Measurements from ENCODE around the gene ASNS.
"Not testable (repeated sequence)": the region's sequence is repeated elsewhere in the genome, so short reads cannot be mapped to it uniquely, and the experiment has no call there.

Gene ASNS

GRCh38 chr7:97872025-97872669 lies at the start of gene ASNS:
TSS of gene ASNS (minus strand) at chr7:97872408. CDS start at chr7:97869156, 3,252 bp downstream.
- TF ChIP-seq EZH2phosphoT487 (IDR thresholded peaks at IDR 0.05; ENCODE audit: borderline replicate concordance) = no peak
- no peak for TF ChIP-seq CTCF (conservative IDR thresholded peaks at IDR 0.05; ENCODE audit: low read length)
- H3K9me2 ChIP-seq (replicated peaks; ENCODE audit: low read depth, low read length) = no peaks in the 10 kb centered on the region
- no peaks in the 10 kb centered on the region for H3K79me2 ChIP-seq (ENCODE audit: insufficient read depth, low read length)
- H2AFZ ChIP-seq (ENCODE audit: low read length) = no peak within 1 kb of the TSS
- H3K4me1 ChIP-seq (ENCODE audit: insufficient read depth, low read length, poor library complexity, severe bottlenecking) = no peaks in the 10 kb centered on the region
- H3F3A ChIP-seq (ENCODE audit: low read depth) = no peaks in the 10 kb centered on the region
- H3K4me2 ChIP-seq (ENCODE audit: low read depth, low read length, poor library complexity, severe bottlenecking) = no peak within 1 kb of the TSS
- H4K20me1 ChIP-seq (ENCODE audit: insufficient read depth, low read length, poor library complexity, severe bottlenecking) = no peaks in the 10 kb centered on the region
- no peaks in the 10 kb centered on the region for H3K27me3 ChIP-seq (ENCODE audit: insufficient read depth, low read length, poor library complexity, severe bottlenecking)
- no peak within 1 kb of the TSS for H3K4me3 ChIP-seq (ENCODE audit: low read length, poor library complexity, severe bottlenecking)
- no peak within 1 kb of the TSS for H3K9ac ChIP-seq (ENCODE audit: low read depth, low read length, poor library complexity, severe bottlenecking)
- H3K9me3 ChIP-seq (ENCODE audit: insufficient read depth, low read depth, low read length) = no peaks in the 10 kb centered on the region
- no peaks in the 10 kb centered on the region for H3K36me3 ChIP-seq (ENCODE audit: insufficient read depth, low read length)

- not testable (repeated sequence) for H3K27me3 ChIP-seq (ENCODE audit: insufficient read depth, low read length, poor library complexity, severe bottlenecking); H3K79me2 ChIP-seq (ENCODE audit: insufficient read depth, low read length); H3K4me2 ChIP-seq (ENCODE audit: low read depth, low read length, poor library complexity, severe bottlenecking); H3K9me3 ChIP-seq (ENCODE audit: insufficient read depth, low read depth, low read length); H3K9ac ChIP-seq (ENCODE audit: low read depth, low read length, poor library complexity, severe bottlenecking); H3K4me3 ChIP-seq (ENCODE audit: low read length, poor library complexity, severe bottlenecking); H4K20me1 ChIP-seq (ENCODE audit: insufficient read depth, low read length, poor library complexity, severe bottlenecking); H2AFZ ChIP-seq (ENCODE audit: low read length); H3F3A ChIP-seq (ENCODE audit: low read depth); H3K4me1 ChIP-seq (ENCODE audit: insufficient read depth, low read length, poor library complexity, severe bottlenecking); H3K36me3 ChIP-seq (ENCODE audit: insufficient read depth, low read length); H3K9me2 ChIP-seq (replicated peaks; ENCODE audit: low read depth, low read length)
Measured at GRCh38 chr7:97921254-97921653, 49.0 kb upstream of the ASNS start.

GRCh38 chr7:97915267-97915666 lies 43.1 kb upstream of the ASNS start:
- H4K20me1 ChIP-seq (ENCODE audit: insufficient read depth, low read length, poor library complexity, severe bottlenecking); H3K4me3 ChIP-seq (ENCODE audit: low read length, poor library complexity, severe bottlenecking); H3K9me3 ChIP-seq (ENCODE audit: insufficient read depth, low read depth, low read length); H3K36me3 ChIP-seq (ENCODE audit: insufficient read depth, low read length); H2AFZ ChIP-seq (ENCODE audit: low read length); H3F3A ChIP-seq (ENCODE audit: low read depth); H3K79me2 ChIP-seq (ENCODE audit: insufficient read depth, low read length); H3K27me3 ChIP-seq (ENCODE audit: insufficient read depth, low read length, poor library complexity, severe bottlenecking); H3K4me1 ChIP-seq (ENCODE audit: insufficient read depth, low read length, poor library complexity, severe bottlenecking); H3K4me2 ChIP-seq (ENCODE audit: low read depth, low read length, poor library complexity, severe bottlenecking); H3K9me2 ChIP-seq (replicated peaks; ENCODE audit: low read depth, low read length); H3K9ac ChIP-seq (ENCODE audit: low read depth, low read length, poor library complexity, severe bottlenecking): not testable (repeated sequence)

GRCh38 chr7:97912294-97912693 lies 40.1 kb upstream of the ASNS start:
- not testable (repeated sequence) for H3F3A ChIP-seq (ENCODE audit: low read depth); H2AFZ ChIP-seq (ENCODE audit: low read length); H3K9me3 ChIP-seq (ENCODE audit: insufficient read depth, low read depth, low read length); H3K4me3 ChIP-seq (ENCODE audit: low read length, poor library complexity, severe bottlenecking); H3K27me3 ChIP-seq (ENCODE audit: insufficient read depth, low read length, poor library complexity, severe bottlenecking); H3K4me2 ChIP-seq (ENCODE audit: low read depth, low read length, poor library complexity, severe bottlenecking); H3K9ac ChIP-seq (ENCODE audit: low read depth, low read length, poor library complexity, severe bottlenecking); H4K20me1 ChIP-seq (ENCODE audit: insufficient read depth, low read length, poor library complexity, severe bottlenecking); H3K9me2 ChIP-seq (replicated peaks; ENCODE audit: low read depth, low read length); H3K36me3 ChIP-seq (ENCODE audit: insufficient read depth, low read length); H3K4me1 ChIP-seq (ENCODE audit: insufficient read depth, low read length, poor library complexity, severe bottlenecking); H3K79me2 ChIP-seq (ENCODE audit: insufficient read depth, low read length)

- H3F3A ChIP-seq (ENCODE audit: low read depth); H4K20me1 ChIP-seq (ENCODE audit: insufficient read depth, low read length, poor library complexity, severe bottlenecking); H3K9me3 ChIP-seq (ENCODE audit: insufficient read depth, low read depth, low read length); H3K27me3 ChIP-seq (ENCODE audit: insufficient read depth, low read length, poor library complexity, severe bottlenecking); H2AFZ ChIP-seq (ENCODE audit: low read length); H3K4me2 ChIP-seq (ENCODE audit: low read depth, low read length, poor library complexity, severe bottlenecking); H3K4me1 ChIP-seq (ENCODE audit: insufficient read depth, low read length, poor library complexity, severe bottlenecking); H3K9me2 ChIP-seq (replicated peaks; ENCODE audit: low read depth, low read length); H3K36me3 ChIP-seq (ENCODE audit: insufficient read depth, low read length); H3K79me2 ChIP-seq (ENCODE audit: insufficient read depth, low read length); H3K4me3 ChIP-seq (ENCODE audit: low read length, poor library complexity, severe bottlenecking); H3K9ac ChIP-seq (ENCODE audit: low read depth, low read length, poor library complexity, severe bottlenecking): not testable (repeated sequence)
Measured at GRCh38 chr7:97896893-97897292, 24.7 kb upstream of the ASNS start.

- not testable (repeated sequence) for H3F3A ChIP-seq (ENCODE audit: low read depth); H3K9me2 ChIP-seq (replicated peaks; ENCODE audit: low read depth, low read length); H3K4me3 ChIP-seq (ENCODE audit: low read length, poor library complexity, severe bottlenecking); H3K9me3 ChIP-seq (ENCODE audit: insufficient read depth, low read depth, low read length); H4K20me1 ChIP-seq (ENCODE audit: insufficient read depth, low read length, poor library complexity, severe bottlenecking); H3K4me2 ChIP-seq (ENCODE audit: low read depth, low read length, poor library complexity, severe bottlenecking); H3K36me3 ChIP-seq (ENCODE audit: insufficient read depth, low read length); H3K4me1 ChIP-seq (ENCODE audit: insufficient read depth, low read length, poor library complexity, severe bottlenecking); H2AFZ ChIP-seq (ENCODE audit: low read length); H3K27me3 ChIP-seq (ENCODE audit: insufficient read depth, low read length, poor library complexity, severe bottlenecking); H3K9ac ChIP-seq (ENCODE audit: low read depth, low read length, poor library complexity, severe bottlenecking); H3K79me2 ChIP-seq (ENCODE audit: insufficient read depth, low read length)
Measured at GRCh38 chr7:97891721-97892120, 19.5 kb upstream of the ASNS start.

- H3K4me3 ChIP-seq (ENCODE audit: low read length, poor library complexity, severe bottlenecking); H2AFZ ChIP-seq (ENCODE audit: low read length); H3K4me2 ChIP-seq (ENCODE audit: low read depth, low read length, poor library complexity, severe bottlenecking); H3K79me2 ChIP-seq (ENCODE audit: insufficient read depth, low read length); H3K36me3 ChIP-seq (ENCODE audit: insufficient read depth, low read length); H3K9me3 ChIP-seq (ENCODE audit: insufficient read depth, low read depth, low read length); H4K20me1 ChIP-seq (ENCODE audit: insufficient read depth, low read length, poor library complexity, severe bottlenecking); H3K4me1 ChIP-seq (ENCODE audit: insufficient read depth, low read length, poor library complexity, severe bottlenecking); H3F3A ChIP-seq (ENCODE audit: low read depth); H3K9me2 ChIP-seq (replicated peaks; ENCODE audit: low read depth, low read length); H3K27me3 ChIP-seq (ENCODE audit: insufficient read depth, low read length, poor library complexity, severe bottlenecking); H3K9ac ChIP-seq (ENCODE audit: low read depth, low read length, poor library complexity, severe bottlenecking): not testable (repeated sequence)
Measured at GRCh38 chr7:97879527-97879926, 7.3 kb upstream of the ASNS start.

Measured in Loucy (cell line).